ENCODE results near the gene CBX3. TPM values are rescaled to one million over a fixed set of nuclear protein-coding genes. Genes with fewer than 3 reads are reported as not detected.

Gene CBX3
- total and polyA plus RNA-seq, 10 of the 15 experiments (the other 5 are each of a cell fraction or from before 2014, with no cell fraction given): 153 to 307 (median 225) TPM

DNA sequence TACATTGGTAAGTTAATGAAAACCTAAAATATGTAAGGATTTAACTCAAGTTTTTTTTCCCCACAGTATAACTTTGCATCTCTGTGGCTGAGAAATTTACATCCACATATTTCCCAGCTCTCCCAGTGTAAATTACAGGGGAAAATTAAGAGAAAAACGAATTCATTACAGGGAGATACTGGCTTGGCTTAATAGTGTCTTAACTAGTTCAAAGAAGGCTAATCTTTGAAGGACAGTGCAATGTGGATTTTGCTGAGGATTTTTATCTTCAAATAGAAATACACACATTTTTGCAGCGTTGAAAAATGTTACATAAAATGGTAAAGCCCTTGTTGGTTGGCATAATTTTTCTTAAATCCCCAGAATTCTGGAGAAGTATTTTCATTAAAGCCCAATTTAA lies 1.5 kb downstream of the CBX3 start:
- ChIA-PET CTCF (interaction anchor here (1.0 to 13.1 kb wide), 3 partner anchors 10 to 234 kb away, joined by 3 to 203 read pairs (median 8); no protein-coding TSS in a partner anchor), POLR2A (interaction anchor here (0.7 to 12.7 kb wide), 6 partner anchors 10 to 90 kb away, joined by 3 to 206 read pairs (median 4); partner anchors contain the start of gene NFE2L3), RAD21 (ENCODE audit: unreplicated experiment) (interaction anchor here (0.6 to 12.7 kb wide), 5 partner anchors 11 to 310 kb away, joined by 3 to 164 read pairs (median 9); no protein-coding TSS in a partner anchor), SMC1A (ENCODE audit: uncharacterized antibody, unreplicated experiment) (interaction anchor here (0.8 to 1.2 kb wide), 4 partner anchors 11 to 169 kb away, joined by 3 to 4 read pairs (median 3); no protein-coding TSS in a partner anchor)
- intact Hi-C loops (cut with micrococcal nuclease; ENCODE audit: unreplicated experiment): loop anchor here (10.0 kb wide), 1 partner anchor 462 kb away; no protein-coding TSS in a partner anchor
- H2AFZ ChIP-seq (ENCODE audit: control insufficient read depth, low read depth, low read length): no peak overlapping the region
- FAIRE-seq (no peak), ATAC-seq (no peak), DNase-seq (ENCODE audit: low read depth, low spot score) (no peak)
- peaks cover 87% of the 10 kb centered on the region for H3K79me2 ChIP-seq (ENCODE audit: control insufficient read depth, insufficient read depth, low read length)
- peak overlapping the region; percentile 96 for H3K27ac ChIP-seq (ENCODE audit: control insufficient read depth, insufficient read depth)
- no TSS peak for BruUV-seq (replicated peaks)
- peak overlapping the region; percentile 87 for H3K4me3 ChIP-seq
- peak overlapping the region; percentile 98 for H3K9ac ChIP-seq (ENCODE audit: control insufficient read depth, insufficient read depth, low read length)
- H3K27me3 ChIP-seq (replicated peaks in 1 of 2; ENCODE audit: control insufficient read depth in 2 of 2, insufficient read depth in 2 of 2, low read length in 1 of 2): no peaks in the 10 kb centered on the region
- 0% methylated on average over 2 of the region's 2 CpGs for WGBS (ENCODE audit: insufficient coverage, insufficient replicate concordance, low lambda C conversion rate, missing lambda C conversion rate)
- H3K4me2 ChIP-seq (ENCODE audit: control insufficient read depth, insufficient read depth): peak overlapping the region; percentile 79
- H3K4me1 ChIP-seq (ENCODE audit: control insufficient read depth, insufficient read depth, low read length): no peaks in the 10 kb centered on the region
- in situ Hi-C loops (cut with MboI): loop anchor here (5.0 kb wide), 1 partner anchor 89 kb away; the partner anchor contains the start of gene SNX10
- H4K20me1 ChIP-seq (ENCODE audit: control insufficient read depth, insufficient read depth): no peaks in the 10 kb centered on the region
- TF ChIP-seq YBX1 (IDR thresholded peaks at IDR 0.05) (no peak), SPI1 (IDR thresholded peaks at IDR 0.05; ENCODE audit: borderline replicate concordance, insufficient read depth, low read depth, low read length) (no peak)
- TF ChIP-seq, protein P1, sequence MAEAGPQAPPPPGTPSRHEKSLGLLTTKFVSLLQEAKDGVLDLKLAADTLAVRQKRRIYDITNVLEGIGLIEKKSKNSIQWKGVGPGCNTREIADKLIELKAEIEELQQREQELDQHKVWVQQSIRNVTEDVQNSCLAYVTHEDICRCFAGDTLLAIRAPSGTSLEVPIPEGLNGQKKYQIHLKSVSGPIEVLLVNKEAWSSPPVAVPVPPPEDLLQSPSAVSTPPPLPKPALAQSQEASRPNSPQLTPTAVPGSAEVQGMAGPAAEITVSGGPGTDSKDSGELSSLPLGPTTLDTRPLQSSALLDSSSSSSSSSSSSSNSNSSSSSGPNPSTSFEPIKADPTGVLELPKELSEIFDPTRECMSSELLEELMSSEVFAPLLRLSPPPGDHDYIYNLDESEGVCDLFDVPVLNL (IDR thresholded peaks at IDR 0.05; ENCODE audit: low read depth, low read length): 0 out of 2 replicates have a peak, but pooled peaks have one; percentile 1
- no peaks in the 10 kb centered on the region; the same call in 2 of the 3 replicates for H3K9me3 ChIP-seq (replicated peaks; ENCODE audit: control insufficient read depth, insufficient read depth, low read length)
- H3K36me3 ChIP-seq (ENCODE audit: control insufficient read depth in 2 of 2, insufficient read depth in 2 of 2, low read length in 1 of 2): peaks cover 0 to 12% of the 10 kb centered on the region in 2 experiments

DNA sequence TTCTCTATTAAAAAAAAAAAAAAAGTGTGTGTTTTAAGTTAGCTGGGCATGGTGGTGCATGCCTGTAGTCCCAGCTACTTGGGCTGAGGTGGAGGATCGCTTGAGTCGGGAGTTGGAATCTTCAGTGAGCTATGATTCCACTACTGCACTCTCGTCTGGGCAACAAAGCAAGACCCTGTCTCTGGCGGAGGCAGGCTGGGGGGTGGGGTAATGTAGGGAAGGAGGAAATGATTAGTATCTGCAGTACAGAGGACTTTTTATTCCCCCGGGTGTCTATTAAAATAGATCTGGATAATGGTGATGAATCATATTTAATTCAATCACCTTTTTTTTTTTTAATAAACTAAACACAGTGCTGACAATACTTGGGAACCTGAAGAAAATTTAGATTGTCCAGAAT lies 6.5 kb downstream of the CBX3 start:
- intact Hi-C loops (cut with micrococcal nuclease; ENCODE audit: unreplicated experiment): loop anchor here (10.0 kb wide), 1 partner anchor 457 kb away; no protein-coding TSS in a partner anchor
- POLR2A ChIA-PET: interaction anchor here (0.7 kb wide), 2 partner anchors 10 to 461 kb away, joined by 3 to 4 read pairs; no protein-coding TSS in a partner anchor
- no peak for FAIRE-seq

More for the DNA sequence above, 6.5 kb downstream of the CBX3 start:
- ATAC-seq (no peak), DNase-seq (ENCODE audit: low read depth, low spot score) (no peak)
- RAD21 ChIA-PET (ENCODE audit: unreplicated experiment): interaction anchor here (0.9 to 1.5 kb wide), 2 partner anchors 10 to 316 kb away, joined by 3 to 4 read pairs; no protein-coding TSS in a partner anchor
- Histone ChIP-seq H3K36me3 (ENCODE audit: control insufficient read depth in 2 of 2, insufficient read depth in 2 of 2, low read length in 1 of 2) (peaks cover 0 to 46% of the 10 kb centered on the region in 2 experiments), H2AFZ (ENCODE audit: control insufficient read depth, low read depth, low read length) (no peak overlapping the region), H3K27ac (ENCODE audit: control insufficient read depth, insufficient read depth) (no peak overlapping the region), H3K79me2 (ENCODE audit: control insufficient read depth, insufficient read depth, low read length) (peaks cover 63% of the 10 kb centered on the region), H3K4me1 (ENCODE audit: control insufficient read depth, insufficient read depth, low read length) (no peaks in the 10 kb centered on the region), H3K27me3 (replicated peaks in 1 of 2; ENCODE audit: control insufficient read depth in 2 of 2, insufficient read depth in 2 of 2, low read length in 1 of 2) (no peaks in the 10 kb centered on the region), H3K9me3 (replicated peaks; ENCODE audit: control insufficient read depth, insufficient read depth, low read length) (no peaks in the 10 kb centered on the region), H3K4me3 (no peak overlapping the region), H3K9ac (ENCODE audit: control insufficient read depth, insufficient read depth, low read length) (no peak overlapping the region), H3K4me2 (ENCODE audit: control insufficient read depth, insufficient read depth) (0 out of 2 replicates have a peak overlapping the region, but pooled peaks have one; percentile 17), H4K20me1 (ENCODE audit: control insufficient read depth, insufficient read depth) (no peaks in the 10 kb centered on the region)
- no TSS peak for BruUV-seq (replicated peaks)
- CTCF ChIA-PET: interaction anchor here (0.6 to 2.5 kb wide), 7 partner anchors 40 to 312 kb away, joined by 3 to 9 read pairs (median 3); no protein-coding TSS in a partner anchor
- WGBS (ENCODE audit: insufficient coverage, insufficient replicate concordance, low lambda C conversion rate, missing lambda C conversion rate): 81% methylated on average over 5 of the region's 5 CpGs
- in situ Hi-C loops (cut with MboI): no loop called here
- TF ChIP-seq RBBP5 (conservative IDR thresholded peaks at IDR 0.05) (no peak), FOXK2 (IDR thresholded peaks at IDR 0.05) (no peak), BRCA1 (IDR thresholded peaks at IDR 0.05; ENCODE audit: low read depth, low read length) (no peak), SUZ12 (IDR thresholded peaks at IDR 0.05; ENCODE audit: unreplicated experiment) (no peak), EED (IDR thresholded peaks at IDR 0.05; ENCODE audit: low read depth) (no peak), CBFB (IDR thresholded peaks at IDR 0.05; ENCODE audit: low read depth) (no peak)
- SMC1A ChIA-PET (ENCODE audit: uncharacterized antibody, unreplicated experiment): interaction anchor here (0.5 to 0.6 kb wide), 3 partner anchors 45 to 411 kb away, joined by 3 read pairs; no protein-coding TSS in a partner anchor

Data from GM12878 (cell line).